Skeletal muscle tissue (tissue), 4 donors: ENCODE measurements around the gene NDUFS5. TPM values are rescaled to one million over a fixed set of nuclear protein-coding genes. Genes with fewer than 3 reads are reported as not detected.

Experiments
- H3K27ac ChIP-seq: one replicate; pipeline ENCODE4 v1.7.0; 2013; ENCODE audit warnings: mild to moderate bottlenecking, low read depth, low read length, inconsistent platforms
- H3K27me3 ChIP-seq, 3 donors: one replicate each; pipeline ENCODE4 v1.7.0; 2013; ENCODE audit warnings: low read length in 3 of 3; ENCODE audit not compliant: control insufficient read depth in 3 of 3, insufficient read depth in 3 of 3
- H3K36me3 ChIP-seq, 3 donors: one replicate each; pipeline ENCODE4 v1.7.0; 2013; ENCODE audit warnings: low read length in 3 of 3; ENCODE audit not compliant: control insufficient read depth in 3 of 3, insufficient read depth in 3 of 3
- H3K4me1 ChIP-seq, 3 donors: one replicate each; pipeline ENCODE4 v1.7.0; 2013; ENCODE audit warnings: low read length in 3 of 3, mild to moderate bottlenecking in 3 of 3; ENCODE audit not compliant: control insufficient read depth in 3 of 3, insufficient read depth in 3 of 3
- H3K4me3 ChIP-seq, 3 donors: one replicate each; pipeline ENCODE4 v1.7.0; 2013; ENCODE audit warnings: low read length in 3 of 3
- H3K9ac ChIP-seq, 3 donors: one replicate each; pipeline ENCODE4 v1.7.0; 2013; ENCODE audit warnings: low read length in 3 of 3, mild to moderate bottlenecking in 3 of 3, moderate library complexity in 2 of 3, low read depth in 1 of 3
- H3K9me3 ChIP-seq, 3 donors: one replicate each; pipeline ENCODE4 v1.7.0; 2013; ENCODE audit warnings: low read length in 3 of 3; ENCODE audit not compliant: control insufficient read depth in 3 of 3
- total RNA-seq: library from RNA; depleted of rRNA; stranded (reverse); fragments of >200 nt; gene quantifications from one replicate; pipeline ENCODE4 v1.2.3, GENCODE V29; 2014
- donor health status: Osteomylitis.

NDUFS5 gene
- total RNA-seq, 1 donor from 2014 or later, result 503 TPM

DNA sequence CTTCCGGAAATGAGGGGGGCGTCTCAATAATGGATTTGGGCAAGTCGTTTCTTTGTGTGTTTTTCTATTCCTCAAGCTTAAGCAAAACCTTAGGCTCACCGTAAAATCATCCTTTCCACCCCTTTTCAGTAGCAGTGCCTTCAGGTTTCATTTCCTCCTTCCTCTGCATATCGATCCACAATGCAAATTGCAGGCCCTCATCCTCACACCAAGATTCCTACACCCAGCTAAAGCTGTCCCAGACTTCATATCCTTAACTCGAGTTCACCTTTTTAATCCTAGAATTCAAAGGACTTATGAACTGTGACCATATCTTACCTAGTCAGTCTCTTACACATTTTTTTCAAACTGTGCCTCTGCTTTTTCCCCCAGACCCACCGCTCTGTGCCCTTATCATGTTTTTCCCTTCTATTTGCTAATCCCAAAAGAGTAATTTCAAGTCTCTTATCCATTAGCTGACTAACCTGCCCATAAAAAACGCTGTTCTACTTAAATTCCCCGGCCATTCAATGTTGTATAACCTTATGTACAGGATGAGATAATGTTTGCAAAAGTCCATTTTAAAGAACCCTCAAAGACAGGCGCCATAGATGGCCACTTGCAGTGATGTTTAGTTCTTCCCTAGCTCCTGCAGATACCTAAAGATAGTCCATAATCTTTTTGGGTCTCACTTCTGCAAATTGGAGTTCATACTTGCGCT lies 33.6 kb upstream of the NDUFS5 start:
- peak overlapping the region; percentile 9 to 85 (median 23) for H3K9ac ChIP-seq
- H3K9me3 ChIP-seq, result no peaks in the 10 kb centered on the region
- no peaks in the 10 kb centered on the region for H3K27me3 ChIP-seq
- H3K27ac ChIP-seq, result no peak overlapping the region
- peaks cover 15 to 18% (median 17%) of the 10 kb centered on the region in 3 donors for H3K4me1 ChIP-seq
- H3K4me3 ChIP-seq, result peak overlapping the region; percentile 70 to 80 (median 77)
- H3K36me3 ChIP-seq, result peaks cover 0 to 4% (median 1%) of the 10 kb centered on the region in 3 donors

DNA sequence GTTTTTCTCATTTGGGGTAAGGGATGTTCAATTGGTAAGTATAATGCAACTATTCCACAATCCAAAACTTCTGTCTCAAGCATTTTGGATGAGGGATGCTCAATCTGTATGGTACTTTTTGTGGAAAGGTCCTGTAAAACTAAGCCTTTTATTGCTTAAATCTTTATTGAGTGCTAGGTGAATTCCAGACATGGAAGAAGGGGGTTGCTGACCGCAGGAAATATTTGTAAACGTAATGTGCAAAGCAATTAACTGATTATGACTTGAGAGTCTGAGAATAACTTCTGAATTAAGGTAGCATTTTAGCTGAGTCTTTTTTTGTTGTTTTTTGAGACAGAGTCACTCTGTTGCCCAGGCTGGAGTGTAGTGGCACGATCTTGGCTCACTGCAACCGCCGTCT lies 32.0 kb upstream of the NDUFS5 start:
- Histone ChIP-seq H3K27ac (no peak overlapping the region), H3K9ac (no peak overlapping the region), H3K4me1 (peaks cover 18 to 20% (median 18%) of the 10 kb centered on the region in 3 donors), H3K9me3 (no peaks in the 10 kb centered on the region), H3K4me3 (no peak overlapping the region), H3K27me3 (no peaks in the 10 kb centered on the region), H3K36me3 (peaks cover 2 to 11% (median 7%) of the 10 kb centered on the region in 3 donors)

DNA sequence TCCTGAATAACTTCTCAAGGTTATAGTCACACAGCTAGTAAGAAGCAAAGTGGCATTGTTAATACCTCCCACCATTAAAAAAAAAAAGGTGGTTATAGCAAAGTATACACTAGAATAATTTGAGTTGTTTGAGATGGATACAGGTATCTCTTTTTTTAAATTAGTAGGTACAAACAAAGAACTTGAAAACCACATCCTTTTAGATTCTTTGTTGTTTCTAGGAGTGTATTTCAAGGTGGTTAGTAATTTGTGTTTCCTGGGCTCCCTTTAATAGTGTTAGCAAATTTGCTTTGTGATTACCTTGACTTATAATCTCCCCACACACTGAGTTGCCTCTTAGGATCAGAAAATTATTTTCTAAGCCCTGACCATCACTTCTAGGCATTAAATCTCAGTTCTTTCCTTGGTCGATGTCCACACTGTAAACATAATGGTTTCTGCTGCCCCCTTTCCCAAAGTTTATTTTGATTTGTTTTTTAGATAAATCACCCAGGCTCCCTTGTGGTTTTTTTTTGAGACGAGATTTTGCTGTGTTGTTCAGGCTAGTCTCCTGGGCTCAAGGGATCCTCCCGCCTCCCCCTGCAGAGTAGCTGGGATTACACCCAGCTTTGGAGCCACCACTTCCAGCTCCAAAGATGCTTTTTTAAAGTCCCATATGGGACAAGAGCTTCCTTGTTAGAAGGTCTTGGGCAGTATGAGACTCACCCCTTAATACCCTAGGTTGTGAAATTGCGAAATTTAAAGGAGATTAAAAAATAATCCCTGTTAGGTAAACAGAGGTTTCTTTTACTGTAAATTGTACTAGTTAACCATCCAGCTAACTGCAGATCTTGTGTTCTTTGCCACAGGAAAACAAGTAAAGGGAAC lies 28.9 kb upstream of the NDUFS5 start:
- Histone ChIP-seq H3K9ac (peak overlapping the region in 1 of 3 donors; percentile 47), H3K4me3 (no peak overlapping the region), H3K36me3 (peaks cover 10 to 30% (median 29%) of the 10 kb centered on the region in 3 donors), H3K27me3 (no peaks in the 10 kb centered on the region), H3K9me3 (no peaks in the 10 kb centered on the region), H3K4me1 (peaks cover 11 to 15% (median 13%) of the 10 kb centered on the region in 3 donors), H3K27ac (no peak overlapping the region)

DNA sequence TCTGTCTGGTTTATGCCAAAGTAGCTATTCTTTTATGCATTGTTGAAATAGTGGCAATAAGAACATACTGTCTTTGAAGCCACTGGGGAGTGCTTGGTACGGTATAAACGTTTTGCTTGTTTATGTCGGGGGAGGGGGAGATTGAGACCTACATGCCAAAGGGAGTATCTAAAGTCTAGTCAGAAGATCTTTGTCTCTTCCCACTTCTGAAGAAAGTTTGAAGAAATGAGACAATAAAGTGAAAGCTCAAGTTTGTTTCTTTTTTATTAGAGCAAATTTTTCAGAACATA lies 28.3 kb upstream of the NDUFS5 start:
- no peaks in the 10 kb centered on the region for H3K27me3 ChIP-seq
- no peak overlapping the region for H3K4me3 ChIP-seq
- no peaks in the 10 kb centered on the region for H3K9me3 ChIP-seq
- H3K27ac ChIP-seq, result no peak overlapping the region
- peaks cover 12 to 33% (median 32%) of the 10 kb centered on the region in 3 donors for H3K36me3 ChIP-seq
- H3K9ac ChIP-seq, result no peak overlapping the region
- H3K4me1 ChIP-seq, result peaks cover 5 to 12% (median 10%) of the 10 kb centered on the region in 3 donors

DNA sequence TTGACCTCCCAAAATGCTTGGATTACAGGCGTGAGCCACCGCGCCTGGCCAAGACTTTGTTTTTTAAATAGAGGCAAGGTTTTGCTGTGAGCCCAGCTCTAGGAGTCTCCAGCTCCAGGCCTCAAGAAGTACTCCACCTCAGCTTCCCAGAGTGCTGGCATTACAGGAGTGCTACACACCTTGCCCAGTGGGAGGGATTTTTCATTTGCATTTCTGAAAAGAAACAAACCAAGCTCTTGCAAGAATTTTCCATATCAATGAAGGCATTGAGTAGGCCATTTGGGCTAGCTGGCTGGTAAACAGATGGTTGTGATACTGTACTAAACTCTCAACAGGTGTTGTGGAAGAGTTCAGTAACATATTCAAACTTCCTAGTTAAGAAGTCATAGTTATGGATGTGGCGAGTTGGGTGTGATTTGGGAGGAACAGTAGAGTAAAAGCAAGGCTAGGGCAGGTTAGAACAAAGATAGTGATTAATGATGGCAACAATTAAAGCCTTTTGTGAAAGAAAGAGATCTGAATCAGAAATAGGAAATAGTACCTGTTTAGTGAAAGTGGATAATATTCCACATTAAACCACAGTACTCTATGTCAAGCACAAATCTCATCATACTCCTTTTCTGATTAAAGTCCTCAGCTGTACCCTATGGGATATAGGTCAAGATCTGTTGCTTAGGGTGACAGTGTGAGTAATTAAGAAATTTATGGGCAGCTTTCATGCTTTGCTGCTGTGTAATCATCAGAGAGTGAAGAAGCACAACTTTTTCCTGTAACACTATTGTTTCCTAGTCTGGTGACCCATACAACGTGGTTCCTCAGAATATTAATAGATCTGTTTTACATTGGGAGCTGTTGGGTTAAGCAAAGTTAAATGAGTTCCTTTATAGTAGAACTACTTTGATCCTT lies 24.4 kb upstream of the NDUFS5 start:
- Histone ChIP-seq H3K4me1 (peaks cover under 1 to 14% (median 10%) of the 10 kb centered on the region in 3 donors), H3K9me3 (no peaks in the 10 kb centered on the region), H3K36me3 (peaks cover 28 to 63% (median 59%) of the 10 kb centered on the region in 3 donors), H3K27me3 (no peaks in the 10 kb centered on the region), H3K4me3 (no peak overlapping the region), H3K27ac (no peak overlapping the region), H3K9ac (no peak overlapping the region)

DNA sequence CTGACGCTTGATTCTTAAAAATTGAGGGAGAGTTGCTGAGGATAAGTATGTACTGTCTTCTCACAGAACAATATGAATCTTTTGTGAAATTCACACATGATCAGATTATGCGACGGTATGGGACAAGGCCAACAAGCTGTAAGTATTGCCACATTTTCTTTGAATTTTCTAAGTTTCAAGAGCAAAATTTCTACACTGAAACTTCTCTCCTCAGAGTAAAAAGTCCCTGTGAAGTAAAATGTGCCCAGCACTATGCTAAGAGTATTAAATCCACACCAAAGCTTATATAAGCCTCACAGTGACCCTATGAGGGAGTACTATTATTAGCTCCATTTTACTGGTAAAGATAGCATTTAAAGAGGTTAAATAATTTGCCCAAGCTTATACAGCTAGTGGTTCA lies 22.9 kb upstream of the NDUFS5 start:
- no peak overlapping the region for H3K9ac ChIP-seq
- no peaks in the 10 kb centered on the region for H3K9me3 ChIP-seq
- no peak overlapping the region for H3K4me3 ChIP-seq
- no peaks in the 10 kb centered on the region for H3K27me3 ChIP-seq
- H3K27ac ChIP-seq, result peak overlapping the region; percentile 4
- H3K4me1 ChIP-seq, result peaks cover 0 to 9% (median 3%) of the 10 kb centered on the region in 3 donors
- peaks cover 30 to 73% (median 66%) of the 10 kb centered on the region in 3 donors for H3K36me3 ChIP-seq

DNA sequence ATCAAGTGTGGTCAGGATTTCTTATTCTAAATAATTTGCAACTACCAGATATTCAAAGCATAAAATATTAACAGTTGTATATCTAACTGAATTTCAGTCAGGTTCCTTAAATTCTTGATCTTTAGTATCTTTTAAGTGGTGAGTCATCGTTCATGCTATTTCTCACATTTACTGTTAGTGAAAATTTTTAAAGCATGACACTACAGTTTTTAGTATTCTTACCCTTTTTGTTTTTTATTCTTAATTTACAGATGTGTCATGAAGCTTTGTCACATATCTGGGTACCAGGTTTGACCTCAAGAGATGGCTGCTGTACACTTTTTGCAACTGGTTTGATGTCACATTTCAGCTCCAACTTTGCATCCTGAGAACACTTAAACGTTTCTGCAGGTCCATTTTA lies 22.4 kb upstream of the NDUFS5 start:
- Histone ChIP-seq H3K36me3 (peaks cover 30 to 74% (median 67%) of the 10 kb centered on the region in 3 donors), H3K27ac (no peak overlapping the region)

DNA sequence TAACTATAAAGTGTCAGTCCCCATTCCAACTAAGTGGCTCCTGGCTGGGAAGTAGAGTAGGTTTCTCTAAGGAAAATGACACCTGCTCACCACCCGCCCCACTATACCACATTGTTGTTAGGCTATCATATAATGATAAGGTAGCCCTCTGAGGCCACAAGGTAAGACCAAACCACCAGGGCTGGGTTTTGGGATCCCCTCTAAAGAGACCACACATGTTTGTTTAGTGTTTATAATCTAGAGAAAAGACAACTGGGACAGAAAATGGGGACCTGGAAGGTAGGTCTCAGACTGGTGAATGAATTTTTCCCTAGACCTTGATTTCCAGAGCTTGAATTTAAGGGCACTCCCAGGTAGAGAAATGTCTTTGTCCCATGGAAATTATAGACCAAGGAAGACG lies 19.9 kb upstream of the NDUFS5 start:
- Histone ChIP-seq H3K36me3 (peaks cover 33 to 71% (median 59%) of the 10 kb centered on the region in 3 donors), H3K4me3 (no peak overlapping the region), H3K4me1 (peaks cover 0 to 9% (median 3%) of the 10 kb centered on the region in 3 donors), H3K27me3 (no peaks in the 10 kb centered on the region), H3K9me3 (no peaks in the 10 kb centered on the region), H3K27ac (no peak overlapping the region), H3K9ac (no peak overlapping the region)

More for the DNA sequence above, 22.4 kb upstream of the NDUFS5 start:
- Histone ChIP-seq H3K9me3 (no peaks in the 10 kb centered on the region), H3K9ac (no peak overlapping the region), H3K4me1 (peaks cover 0 to 9% (median 3%) of the 10 kb centered on the region in 3 donors), H3K4me3 (no peak overlapping the region), H3K27me3 (no peaks in the 10 kb centered on the region)

DNA sequence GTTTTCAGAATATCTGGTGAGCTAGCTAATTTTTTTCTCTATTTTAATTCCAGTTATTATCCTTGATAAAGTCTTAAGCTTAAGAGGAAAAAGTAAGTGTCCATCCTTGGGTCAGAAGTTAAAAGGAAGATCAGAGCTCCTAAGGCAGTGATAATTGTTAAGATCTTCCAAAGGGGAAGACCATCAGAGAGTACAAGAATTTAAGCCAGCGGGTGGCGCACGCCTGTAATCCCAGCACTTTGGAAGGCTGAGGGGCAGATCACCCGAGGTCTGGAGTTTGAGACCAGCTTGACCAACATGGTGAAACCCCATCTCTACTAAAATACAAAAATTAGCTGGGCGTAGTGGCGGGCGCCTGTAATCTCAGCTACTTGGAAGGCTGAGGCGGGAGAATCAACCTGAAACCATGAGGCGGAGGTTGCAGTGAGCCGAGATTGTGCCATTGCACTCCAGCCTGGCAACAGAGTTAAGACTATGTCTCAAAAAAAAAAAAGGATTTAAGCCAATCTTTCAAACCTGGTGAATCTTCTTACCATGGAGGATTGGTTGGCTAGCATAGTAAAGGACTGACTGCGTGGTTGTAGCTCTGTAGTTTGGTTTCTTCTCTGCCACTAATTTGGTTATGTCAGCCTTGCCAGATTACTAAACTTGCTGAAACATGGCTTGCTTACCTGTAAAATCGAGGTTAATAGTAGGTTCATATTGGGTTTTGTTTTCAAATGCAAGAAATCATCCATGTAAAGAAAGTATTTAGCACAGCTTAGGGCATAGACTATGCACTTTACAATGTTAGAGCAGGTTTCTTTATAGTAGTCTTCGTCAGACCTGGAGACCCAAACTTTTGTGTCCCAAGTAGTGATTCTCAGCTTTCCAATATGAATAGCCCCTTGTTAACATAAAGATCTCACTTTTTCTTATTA lies 19.2 kb upstream of the NDUFS5 start:
- Histone ChIP-seq H3K4me1 (peaks cover 0 to 9% (median 3%) of the 10 kb centered on the region in 3 donors), H3K4me3 (no peak overlapping the region), H3K9me3 (no peaks in the 10 kb centered on the region), H3K36me3 (peaks cover 28 to 64% (median 52%) of the 10 kb centered on the region in 3 donors), H3K27me3 (no peaks in the 10 kb centered on the region), H3K9ac (no peak overlapping the region), H3K27ac (no peak overlapping the region)
